Motor neuron (in vitro differentiated cells): ENCODE measurements around the gene INSL3. TPM values are rescaled to one million over a fixed set of nuclear protein-coding genes. Genes with fewer than 3 reads are reported as not detected.
"Not testable (repeated sequence)": the region's sequence is repeated elsewhere in the genome, so short reads cannot be mapped to it uniquely, and the experiment has no call there.

Experiments
- ATAC-seq, 8 experiments: fragments of 200-7000 bp; cut with Tn5 transposase; replicated peaks in 6 of 8; 2 replicates each; pipeline ENCODE4 v1.8.0; 2021; ENCODE audit warnings: mild to moderate bottlenecking in 8 of 8, moderate library complexity in 8 of 8
- H3K27ac ChIP-seq, 2 donors: fragments of 250-450 bp; sonication (Bioruptor Pico); 2 replicates each; pipeline ENCODE4 v1.9.0; 2021; ENCODE audit warnings: antibody characterized with exemption in 2 of 2, mild to moderate bottlenecking in 2 of 2, moderate library complexity in 1 of 2
- H3K4me1 ChIP-seq, 2 donors: fragments of 250-450 bp; sonication (Bioruptor Pico); replicated peaks in 1 of 2; 2 replicates each; pipeline ENCODE4 v1.6.1; 2021; ENCODE audit warnings: antibody characterized with exemption in 2 of 2, mild to moderate bottlenecking in 2 of 2, moderate library complexity in 1 of 2
- H3K4me3 ChIP-seq, 5 donors: fragments of 250-450 bp; sonication (Bioruptor Pico); 2 replicates each; pipeline ENCODE4 v1.9.0; 2021; ENCODE audit warnings: antibody characterized with exemption in 5 of 5, mild to moderate bottlenecking in 5 of 5, moderate library complexity in 4 of 5
- WGBS, 10 experiments: fragments of 450-650 bp; shearing (Covaris generic); methylation state at CpG; one replicate each; pipeline ENCODE4 v1.0.0; 2022; 5-methylcytosine and 5-hydroxymethylcytosine counted together
- in situ Hi-C, 9 experiments: fragments of 400-800 bp; cut with MboI; loops; one replicate each; pipeline ENCODE4 v1.15.0; 2021; ENCODE audit warnings: low sequenced_read_pairs in 9 of 9, low pct_unique_long_range_greater_than_20kb in 2 of 9; ENCODE audit not compliant: unreplicated experiment in 9 of 9
- total RNA-seq, 8 experiments: library from RNA; unstranded; fragments of 300-600 nt; gene quantifications; 2 replicates each; pipeline versions ENCODE4 v1.2.3 to v1.2.4, GENCODE V29; 2022

The INSL3 gene
- total RNA-seq, 8 experiments from 2014 or later: 0.38 to 1.6 (median 0.55) TPM; not detected in 4

- in situ Hi-C loops, ATAC-seq, H3K27ac ChIP-seq, H3K4me3 ChIP-seq, H3K4me1 ChIP-seq: not testable (repeated sequence)
- 60 to 94% (median 71%) methylated on average over 1 to 3 of the region's 3 CpGs; no CpG with 5 or more reads in 5 of the 10 experiments for WGBS, 10 experiments
Observed at GRCh38 chr19:17798599-17798998, 22.7 kb downstream of the INSL3 start.

GRCh38 chr19:17797424-17798201, 23.7 kb downstream of the INSL3 start:
- in situ Hi-C loops: no loop called here
- Histone ChIP-seq H3K4me1 (no peaks in the 10 kb centered on the region), H3K27ac (no peak overlapping the region), H3K4me3 (no peak overlapping the region)
- 30 to 80% (median 56%) methylated on average over 1 to 9 of the region's 11 CpGs; no CpG with 5 or more reads in 4 of the 10 experiments for WGBS, 10 experiments
- ATAC-seq: peak in 4 of 8 experiments; percentile 34 to 79 (median 70)

- H3K27ac ChIP-seq: no peak overlapping the region
- peaks cover 0 to 2% of the 10 kb centered on the region in 2 donors for H3K4me1 ChIP-seq
- no peak for ATAC-seq
- in situ Hi-C loops: no loop called here
- 29 to 60% (median 38%) methylated on average over 1 of the region's 1 CpG; no CpG with 5 or more reads in 5 of the 10 experiments for WGBS, 10 experiments
- H3K4me3 ChIP-seq: no peak overlapping the region
Observed at GRCh38 chr19:17796838-17797423, 24.4 kb downstream of the INSL3 start.

GRCh38 chr19:17796013-17796837, 25.1 kb downstream of the INSL3 start:
- Histone ChIP-seq H3K4me3 (no peak overlapping the region), H3K27ac (no peak overlapping the region), H3K4me1 (peaks cover 0 to 3% of the 10 kb centered on the region in 2 donors)
- in situ Hi-C loops: no loop called here
- WGBS, 10 experiments: 27 to 58% (median 50%) methylated on average over 2 to 4 of the region's 6 CpGs; no CpG with 5 or more reads in 6 of the 10 experiments
- no peak for ATAC-seq

GRCh38 chr19:17795495-17795856, 25.8 kb downstream of the INSL3 start:
- WGBS, 10 experiments: 15 to 100% (median 62%) methylated on average over 1 to 5 of the region's 14 CpGs; no CpG with 5 or more reads in 5 of the 10 experiments
- H3K4me3 ChIP-seq: no peak overlapping the region
- no peak for ATAC-seq
- H3K27ac ChIP-seq: no peak overlapping the region
- in situ Hi-C loops: no loop called here
- peaks cover 0 to 3% of the 10 kb centered on the region in 2 donors for H3K4me1 ChIP-seq

- Histone ChIP-seq H3K4me3 (no peak within 1 kb of the TSS), H3K4me1 (peaks cover 0 to 3% of the 10 kb centered on the region in 2 donors), H3K27ac (no peak within 1 kb of the TSS)
- WGBS, 10 experiments: 0 to 17% (median 5%) methylated on average over 1 to 7 of the region's 50 CpGs; no CpG with 5 or more reads in 6 of the 10 experiments
- ATAC-seq: peak in 3 of 8 experiments; percentile 35 to 60 (median 58)
- in situ Hi-C loops: no loop called here
Observed at GRCh38 chr19:17794731-17795494, 26.4 kb downstream of the INSL3 start, which contains the start of gene B3GNT3. Gene B3GNT3 (plus strand): TSS chr19:17795138. CDS start chr19:17807808, 12,670 bp downstream.

GRCh38 chr19:17794412-17794730, 26.9 kb downstream of the INSL3 start:
- WGBS, 10 experiments: 27 to 87% (median 53%) methylated on average over 2 to 6 of the region's 9 CpGs; no CpG with 5 or more reads in 5 of the 10 experiments
- H3K4me1 ChIP-seq: peaks cover 0 to 3% of the 10 kb centered on the region in 2 donors
- no peak overlapping the region for H3K4me3 ChIP-seq
- H3K27ac ChIP-seq: no peak overlapping the region
- no peak for ATAC-seq
- in situ Hi-C loops: no loop called here

GRCh38 chr19:17790059-17790780, 31.1 kb downstream of the INSL3 start:
- no peak overlapping the region for H3K4me3 ChIP-seq
- ATAC-seq: no peak
- peaks cover 0 to 3% of the 10 kb centered on the region in 2 donors for H3K4me1 ChIP-seq
- WGBS, 10 experiments: 20 to 86% (median 74%) methylated on average over 1 to 5 of the region's 6 CpGs; no CpG with 5 or more reads in 2 of the 10 experiments
- in situ Hi-C loops: no loop called here
- no peak overlapping the region for H3K27ac ChIP-seq

GRCh38 chr19:17788632-17789031, 32.7 kb downstream of the INSL3 start:
- no CpG with 5 or more reads among the region's 2 CpGs for WGBS, 10 experiments
- H3K27ac ChIP-seq: no peak overlapping the region
- no peak overlapping the region for H3K4me3 ChIP-seq
- ATAC-seq: no peak
- peaks cover 0 to 3% of the 10 kb centered on the region in 2 donors for H3K4me1 ChIP-seq
- in situ Hi-C loops: no loop called here

- H3K4me3 ChIP-seq: no peak overlapping the region
- H3K4me1 ChIP-seq: peaks cover 0 to 3% of the 10 kb centered on the region in 2 donors
- WGBS, 10 experiments: 60 to 100% (median 85%) methylated on average over 1 to 4 of the region's 14 CpGs; no CpG with 5 or more reads in 5 of the 10 experiments
- no peak for ATAC-seq
- H3K27ac ChIP-seq: no peak overlapping the region
- in situ Hi-C loops: no loop called here
Observed at GRCh38 chr19:17787274-17787913, 33.9 kb downstream of the INSL3 start.

- ATAC-seq: peak; percentile 23 to 77 (median 66)
- WGBS, 10 experiments: 3 to 100% (median 51%) methylated on average over 1 to 9 of the region's 32 CpGs; no CpG with 5 or more reads in 5 of the 10 experiments
- H3K27ac ChIP-seq: no peak overlapping the region
- no peak overlapping the region for H3K4me3 ChIP-seq
- H3K4me1 ChIP-seq: peaks cover 0 to 2% of the 10 kb centered on the region in 2 donors
- in situ Hi-C loops: no loop called here
Observed at GRCh38 chr19:17784201-17785008, 36.9 kb downstream of the INSL3 start.
